A549 (cell line): ENCODE data around the gene PTPRG.

Experiments used
- NPAS2 ChIP-seq: fragments of 250-450 bp; sonication (Bioruptor Pico); IDR thresholded peaks from 2 replicates; pipeline ENCODE4 v1.8.0; 2022; ENCODE audit warnings: mild to moderate bottlenecking, moderate library complexity, borderline replicate concordance
- RCOR1 ChIP-seq: fragments of 150-350 bp; IDR thresholded peaks from 2 replicates; pipeline ENCODE4 v1.6.1; 2014; ENCODE audit warnings: antibody characterized with exemption, low read length, low read depth
- ZC3H11A ChIP-seq: fragments of 450-650 bp; IDR thresholded peaks from 2 replicates; pipeline ENCODE4 v1.6.1; 2014; ENCODE audit warnings: antibody characterized with exemption, mild to moderate bottlenecking
- TF ChIP-seq, protein P1 (sequence below): IDR thresholded peaks from 2 replicates; pipeline ENCODE4 v1.6.1; 2012
- TF ChIP-seq, protein P2 (sequence below): fragments of >200 bp; sonication (Bioruptor Twin); formaldehyde crosslinking; IDR thresholded peaks from 3 replicates; pipeline ENCODE4 v1.5.1; 2016
- TF ChIP-seq, protein P3 (sequence below): fragments of >200 bp; sonication (Bioruptor Twin); formaldehyde crosslinking; IDR thresholded peaks from 3 replicates; pipeline ENCODE4 v1.6.1; 2016

DNA sequence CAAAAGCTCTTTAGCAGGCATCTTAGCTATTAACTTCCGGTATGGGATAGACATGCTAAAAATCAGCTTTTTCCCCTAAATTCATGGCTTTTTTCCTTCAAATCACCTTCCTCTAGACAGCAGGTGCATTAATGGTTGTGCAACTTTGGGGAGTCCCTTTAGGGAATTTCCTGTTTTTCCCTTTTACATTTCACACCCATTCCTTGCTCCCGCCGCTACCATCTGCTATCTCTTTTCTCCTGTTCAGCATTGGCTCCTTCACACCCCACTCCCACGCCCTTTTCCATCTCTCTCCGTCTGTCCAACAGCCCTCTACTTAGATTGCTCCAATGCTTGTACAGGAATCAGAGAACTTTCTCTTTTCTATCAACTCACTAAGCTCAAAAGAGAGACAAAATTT, 768.6 kb downstream of the PTPRG start:
- no peak for TF ChIP-seq ZC3H11A
- TF ChIP-seq NPAS2 (CRISPR knock-in tag), result no peak
- TF ChIP-seq, protein P1, sequence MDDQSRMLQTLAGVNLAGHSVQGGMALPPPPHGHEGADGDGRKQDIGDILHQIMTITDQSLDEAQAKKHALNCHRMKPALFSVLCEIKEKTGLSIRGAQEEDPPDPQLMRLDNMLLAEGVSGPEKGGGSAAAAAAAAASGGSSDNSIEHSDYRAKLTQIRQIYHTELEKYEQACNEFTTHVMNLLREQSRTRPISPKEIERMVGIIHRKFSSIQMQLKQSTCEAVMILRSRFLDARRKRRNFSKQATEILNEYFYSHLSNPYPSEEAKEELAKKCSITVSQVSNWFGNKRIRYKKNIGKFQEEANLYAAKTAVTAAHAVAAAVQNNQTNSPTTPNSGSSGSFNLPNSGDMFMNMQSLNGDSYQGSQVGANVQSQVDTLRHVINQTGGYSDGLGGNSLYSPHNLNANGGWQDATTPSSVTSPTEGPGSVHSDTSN, result no peak
- TF ChIP-seq, protein P2, sequence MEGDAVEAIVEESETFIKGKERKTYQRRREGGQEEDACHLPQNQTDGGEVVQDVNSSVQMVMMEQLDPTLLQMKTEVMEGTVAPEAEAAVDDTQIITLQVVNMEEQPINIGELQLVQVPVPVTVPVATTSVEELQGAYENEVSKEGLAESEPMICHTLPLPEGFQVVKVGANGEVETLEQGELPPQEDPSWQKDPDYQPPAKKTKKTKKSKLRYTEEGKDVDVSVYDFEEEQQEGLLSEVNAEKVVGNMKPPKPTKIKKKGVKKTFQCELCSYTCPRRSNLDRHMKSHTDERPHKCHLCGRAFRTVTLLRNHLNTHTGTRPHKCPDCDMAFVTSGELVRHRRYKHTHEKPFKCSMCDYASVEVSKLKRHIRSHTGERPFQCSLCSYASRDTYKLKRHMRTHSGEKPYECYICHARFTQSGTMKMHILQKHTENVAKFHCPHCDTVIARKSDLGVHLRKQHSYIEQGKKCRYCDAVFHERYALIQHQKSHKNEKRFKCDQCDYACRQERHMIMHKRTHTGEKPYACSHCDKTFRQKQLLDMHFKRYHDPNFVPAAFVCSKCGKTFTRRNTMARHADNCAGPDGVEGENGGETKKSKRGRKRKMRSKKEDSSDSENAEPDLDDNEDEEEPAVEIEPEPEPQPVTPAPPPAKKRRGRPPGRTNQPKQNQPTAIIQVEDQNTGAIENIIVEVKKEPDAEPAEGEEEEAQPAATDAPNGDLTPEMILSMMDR, result no peak
- TF ChIP-seq RCOR1, result no peak
- TF ChIP-seq, protein P3, sequence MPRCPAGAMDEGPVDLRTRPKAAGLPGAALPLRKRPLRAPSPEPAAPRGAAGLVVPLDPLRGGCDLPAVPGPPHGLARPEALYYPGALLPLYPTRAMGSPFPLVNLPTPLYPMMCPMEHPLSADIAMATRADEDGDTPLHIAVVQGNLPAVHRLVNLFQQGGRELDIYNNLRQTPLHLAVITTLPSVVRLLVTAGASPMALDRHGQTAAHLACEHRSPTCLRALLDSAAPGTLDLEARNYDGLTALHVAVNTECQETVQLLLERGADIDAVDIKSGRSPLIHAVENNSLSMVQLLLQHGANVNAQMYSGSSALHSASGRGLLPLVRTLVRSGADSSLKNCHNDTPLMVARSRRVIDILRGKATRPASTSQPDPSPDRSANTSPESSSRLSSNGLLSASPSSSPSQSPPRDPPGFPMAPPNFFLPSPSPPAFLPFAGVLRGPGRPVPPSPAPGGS, result no peak
